ENCODE data around the gene NF2.
A peak's percentile ranks its signal among the peaks of the same experiment; 100 is the strongest.
"Not testable (repeated sequence)": the region's sequence is repeated elsewhere in the genome, so short reads cannot be mapped to it uniquely, and the experiment has no call there.

The NF2 gene

DNA sequence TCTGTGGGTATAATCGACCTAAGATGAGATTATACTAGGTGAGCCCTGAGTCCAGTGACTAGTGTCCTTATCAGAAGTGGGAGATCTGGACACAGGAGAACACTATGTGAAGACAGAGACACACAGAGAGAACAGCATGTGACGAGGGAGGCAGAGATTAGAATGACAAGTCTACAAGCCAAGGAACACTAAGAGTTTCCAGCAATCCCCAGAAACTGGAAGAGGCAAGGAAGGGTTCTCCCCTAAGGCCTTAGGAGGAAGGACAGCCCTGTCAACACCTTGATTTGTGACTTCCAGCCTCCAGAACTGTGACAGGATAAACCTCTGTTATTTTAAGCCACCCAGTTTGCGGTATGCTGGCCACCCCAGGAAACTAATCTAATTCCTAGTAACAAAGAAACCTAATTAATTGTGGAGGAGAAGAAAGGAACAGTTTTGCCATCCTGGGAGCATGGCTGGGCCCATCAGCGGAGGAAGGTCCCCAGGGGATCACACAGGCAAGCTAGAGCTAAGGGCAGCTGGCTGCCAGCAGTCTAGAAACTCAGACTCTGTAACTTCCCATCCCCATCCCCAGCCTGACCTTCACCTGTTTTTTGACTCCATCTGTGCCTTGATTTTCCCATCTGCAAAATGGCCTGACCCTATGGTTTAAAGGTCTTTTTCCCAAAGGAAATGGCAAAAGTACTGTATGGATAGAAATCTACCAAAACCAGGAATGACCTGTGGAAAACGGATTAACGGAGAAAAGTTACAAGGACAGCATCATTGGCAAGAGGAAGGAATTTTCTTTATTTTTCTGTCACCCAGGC is 39.6 kb upstream of the NF2 start:
- H3K27me3 ChIP-seq (ENCODE audit: control insufficient read depth, insufficient read depth, low read length) = no peaks in the 10 kb centered on the region
- H3K4me3 ChIP-seq (ENCODE audit: low read depth, low read length) = no peak overlapping the region
- H3K4me1 ChIP-seq = no peaks in the 10 kb centered on the region
- no peak overlapping the region for H3K9ac ChIP-seq
- no peaks in the 10 kb centered on the region for H3K36me3 ChIP-seq (ENCODE audit: control insufficient read depth, insufficient read depth, low read length)
- no peak overlapping the region for H2AFZ ChIP-seq
- H3K27ac ChIP-seq = no peak overlapping the region
- no peaks in the 10 kb centered on the region for H3K9me3 ChIP-seq (ENCODE audit: control insufficient read depth, low read length)
- peak overlapping the region; percentile 37 for H3K4me2 ChIP-seq (ENCODE audit: low read length)
- TF ChIP-seq, protein P1, sequence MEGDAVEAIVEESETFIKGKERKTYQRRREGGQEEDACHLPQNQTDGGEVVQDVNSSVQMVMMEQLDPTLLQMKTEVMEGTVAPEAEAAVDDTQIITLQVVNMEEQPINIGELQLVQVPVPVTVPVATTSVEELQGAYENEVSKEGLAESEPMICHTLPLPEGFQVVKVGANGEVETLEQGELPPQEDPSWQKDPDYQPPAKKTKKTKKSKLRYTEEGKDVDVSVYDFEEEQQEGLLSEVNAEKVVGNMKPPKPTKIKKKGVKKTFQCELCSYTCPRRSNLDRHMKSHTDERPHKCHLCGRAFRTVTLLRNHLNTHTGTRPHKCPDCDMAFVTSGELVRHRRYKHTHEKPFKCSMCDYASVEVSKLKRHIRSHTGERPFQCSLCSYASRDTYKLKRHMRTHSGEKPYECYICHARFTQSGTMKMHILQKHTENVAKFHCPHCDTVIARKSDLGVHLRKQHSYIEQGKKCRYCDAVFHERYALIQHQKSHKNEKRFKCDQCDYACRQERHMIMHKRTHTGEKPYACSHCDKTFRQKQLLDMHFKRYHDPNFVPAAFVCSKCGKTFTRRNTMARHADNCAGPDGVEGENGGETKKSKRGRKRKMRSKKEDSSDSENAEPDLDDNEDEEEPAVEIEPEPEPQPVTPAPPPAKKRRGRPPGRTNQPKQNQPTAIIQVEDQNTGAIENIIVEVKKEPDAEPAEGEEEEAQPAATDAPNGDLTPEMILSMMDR (IDR thresholded peaks at IDR 0.05) = no peak
- H3K79me2 ChIP-seq = no peaks in the 10 kb centered on the region

DNA sequence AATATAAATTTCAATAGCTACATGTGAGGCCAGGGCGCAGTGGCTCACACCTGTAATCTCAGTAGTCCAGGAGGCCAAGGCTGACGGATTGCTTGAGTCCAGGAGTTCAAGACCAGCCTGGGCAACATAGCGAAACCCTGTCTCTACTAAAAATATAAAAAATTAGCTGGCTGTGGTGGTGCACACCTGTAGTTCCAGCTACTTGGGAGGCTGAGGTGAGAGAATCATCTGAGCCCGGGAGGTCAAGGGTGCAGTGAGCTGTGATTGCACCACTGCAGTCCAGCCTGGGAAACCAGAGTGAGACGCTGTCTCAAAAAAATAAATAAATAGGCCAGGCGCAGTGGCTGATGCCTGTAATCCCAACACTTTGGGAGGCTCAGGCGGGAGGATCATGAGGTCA is 36.9 kb upstream of the NF2 start:
- not testable (repeated sequence) for H3K9me3 ChIP-seq (ENCODE audit: control insufficient read depth, low read length); H3K27me3 ChIP-seq (ENCODE audit: control insufficient read depth, insufficient read depth, low read length); H3K27ac ChIP-seq; H2AFZ ChIP-seq; H3K79me2 ChIP-seq; H3K4me2 ChIP-seq (ENCODE audit: low read length); H3K4me3 ChIP-seq (ENCODE audit: low read depth, low read length); H3K36me3 ChIP-seq (ENCODE audit: control insufficient read depth, insufficient read depth, low read length); H3K4me1 ChIP-seq; H3K9ac ChIP-seq

DNA sequence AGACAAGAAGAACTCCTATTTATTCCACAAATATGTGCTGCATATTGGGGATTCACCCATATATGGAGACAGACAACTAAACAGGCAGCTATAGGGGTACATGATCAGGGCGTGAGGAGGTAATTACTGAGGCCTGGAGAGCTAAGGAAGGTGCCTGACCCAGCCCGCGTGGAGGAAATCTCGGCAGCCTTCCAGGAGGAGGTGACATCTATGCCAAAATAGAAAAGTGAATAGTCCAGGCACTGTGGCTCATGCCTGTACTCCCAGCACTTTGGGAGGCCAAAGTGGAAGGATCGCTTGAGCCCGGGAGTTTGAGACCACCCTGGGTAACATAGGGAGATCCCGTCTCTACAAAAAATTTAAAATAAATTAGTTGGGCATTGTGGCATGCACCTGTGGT is 36.1 kb upstream of the NF2 start:
- Histone ChIP-seq H3K9me3 (ENCODE audit: control insufficient read depth, low read length) (no peaks in the 10 kb centered on the region), H3K4me2 (ENCODE audit: low read length) (no peak overlapping the region), H3K27ac (no peak overlapping the region), H3K4me1 (no peaks in the 10 kb centered on the region), H3K79me2 (no peaks in the 10 kb centered on the region), H3K4me3 (ENCODE audit: low read depth, low read length) (no peak overlapping the region), H3K36me3 (ENCODE audit: control insufficient read depth, insufficient read depth, low read length) (no peaks in the 10 kb centered on the region), H3K27me3 (ENCODE audit: control insufficient read depth, insufficient read depth, low read length) (no peaks in the 10 kb centered on the region), H2AFZ (no peak overlapping the region), H3K9ac (no peak overlapping the region)
- TF ChIP-seq, protein P1 (IDR thresholded peaks at IDR 0.05) = no peak

DNA sequence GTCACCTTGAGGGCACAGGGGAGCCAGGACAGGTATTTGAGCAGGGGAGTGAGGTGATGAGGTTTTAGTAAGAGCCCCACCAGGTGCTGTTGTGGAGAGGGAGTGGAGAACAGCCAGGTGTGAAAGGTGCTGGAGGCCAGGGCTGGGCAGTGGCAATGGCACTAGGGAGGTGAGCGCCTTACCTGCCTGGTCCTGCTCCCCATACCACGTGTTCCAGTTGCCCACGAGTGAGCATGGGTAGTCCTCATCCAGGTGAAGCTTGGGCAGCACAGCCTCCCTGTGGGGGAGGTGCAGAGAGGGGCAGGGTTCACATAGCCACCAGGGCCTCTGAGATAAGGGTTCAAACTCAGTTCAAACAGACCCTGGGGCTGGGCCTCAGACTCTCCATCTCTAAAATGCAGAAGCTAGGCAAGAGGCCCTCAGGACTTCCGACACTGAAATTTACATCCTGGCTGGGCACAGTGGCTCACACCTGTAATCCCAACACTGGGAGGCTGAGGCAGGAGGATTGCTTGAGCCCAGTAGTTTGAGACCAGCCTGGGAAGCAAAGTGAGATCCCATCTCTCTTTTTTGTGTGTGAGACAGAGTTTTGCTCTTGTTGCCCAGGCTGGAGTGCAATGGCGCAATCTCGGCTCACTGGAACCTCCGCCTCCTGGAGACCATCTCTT is 34.3 kb upstream of the NF2 start:
- TF ChIP-seq, protein P1 (IDR thresholded peaks at IDR 0.05) = no peak
- Histone ChIP-seq H3K4me1 (no peaks in the 10 kb centered on the region), H3K9me3 (ENCODE audit: control insufficient read depth, low read length) (no peaks in the 10 kb centered on the region), H3K27me3 (ENCODE audit: control insufficient read depth, insufficient read depth, low read length) (no peaks in the 10 kb centered on the region), H3K36me3 (ENCODE audit: control insufficient read depth, insufficient read depth, low read length) (no peaks in the 10 kb centered on the region), H3K27ac (no peak overlapping the region), H3K4me3 (ENCODE audit: low read depth, low read length) (no peak overlapping the region), H3K79me2 (no peaks in the 10 kb centered on the region), H2AFZ (no peak overlapping the region), H3K9ac (no peak overlapping the region), H3K4me2 (ENCODE audit: low read length) (no peak overlapping the region)

DNA sequence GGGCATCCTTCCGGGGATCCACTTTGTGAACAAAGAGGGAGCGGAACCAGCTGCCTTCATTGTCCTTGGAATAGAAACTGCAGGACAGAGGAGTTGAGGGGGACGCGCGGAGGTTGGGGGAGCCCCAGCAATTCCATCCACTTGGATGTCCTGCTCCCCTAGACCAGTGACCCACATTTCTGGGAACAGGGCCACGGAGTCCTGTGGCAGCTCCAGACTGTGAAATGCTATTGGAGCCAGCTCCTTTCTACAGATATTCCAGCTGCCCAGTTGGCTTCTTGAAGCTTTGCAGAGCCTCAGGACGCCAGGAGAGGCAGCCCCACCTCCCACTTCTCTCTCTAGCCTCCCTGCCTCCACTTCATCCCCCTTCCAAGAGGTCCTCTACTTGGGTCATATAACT is 33.0 kb upstream of the NF2 start:
- TF ChIP-seq, protein P1 (IDR thresholded peaks at IDR 0.05) = no peak
- Histone ChIP-seq H3K9ac (no peak overlapping the region), H3K4me2 (ENCODE audit: low read length) (no peak overlapping the region), H3K9me3 (ENCODE audit: control insufficient read depth, low read length) (no peaks in the 10 kb centered on the region), H3K4me3 (ENCODE audit: low read depth, low read length) (no peak overlapping the region), H3K4me1 (no peaks in the 10 kb centered on the region), H3K79me2 (no peaks in the 10 kb centered on the region), H3K36me3 (ENCODE audit: control insufficient read depth, insufficient read depth, low read length) (no peaks in the 10 kb centered on the region), H3K27ac (no peak overlapping the region), H2AFZ (no peak overlapping the region), H3K27me3 (ENCODE audit: control insufficient read depth, insufficient read depth, low read length) (no peaks in the 10 kb centered on the region)
